Endothelial cell of umbilical vein (primary cell): Measurements from ENCODE around the gene FKBP8. TPM values are rescaled to one million over a fixed set of nuclear protein-coding genes. Genes with fewer than 3 reads are reported as not detected.

Experiments
- BruUV-seq: library from RNA; stranded (reverse); fragments of 400-500 nt; replicated peaks from 2 replicates; lab custom pipeline; 2021; lab: Mats Ljungman, UMichigan
- CTCF ChIA-PET: fragments of 300-600, 350-600 bp; sonication (Branson Sonifier 250); formaldehyde crosslinking; loops from one replicate; lab custom pipeline; 2021; ENCODE audit warnings: antibody characterized with exemption, inconsistent platforms; lab: Charles Lee
- POLR2A ChIA-PET: fragments of 300-600, 350-600 bp; sonication (Branson Sonifier 250); formaldehyde crosslinking; loops from one replicate; lab custom pipeline; 2021; ENCODE audit warnings: antibody characterized with exemption, inconsistent platforms; lab: Charles Lee
- DNase-seq: peaks from one replicate; pipeline ENCODE4 v3.0.0-alpha.2; 2011; ENCODE audit warnings: low read depth, low spot score
- FAIRE-seq: peaks from 2 replicates; lab custom pipeline; 2011; peaks lifted over from hg19 to GRCh38; lab: Jason Lieb, UNC
- H2AFZ ChIP-seq: 2 replicates; pipeline ENCODE4 v1.6.0; 2012; ENCODE audit warnings: low read depth, low read length, control low read depth, inconsistent platforms
- H3K27ac ChIP-seq: 2 replicates; pipeline ENCODE4 v1.5.1; 2011; ENCODE audit warnings: low read depth, mild to moderate bottlenecking, control low read depth, low read length, moderate library complexity; ENCODE audit not compliant: insufficient read depth
- H3K27me3 ChIP-seq, 2 experiments: 2 replicates each; pipeline versions ENCODE4 v1.6.0 to v1.6.1; 2011; ENCODE audit warnings: low read length in 2 of 2, mixed read lengths in 1 of 2; ENCODE audit not compliant: control insufficient read depth in 2 of 2, insufficient read depth in 2 of 2
- H3K36me3 ChIP-seq, 2 experiments: 2 replicates in 1 of 2; 3 replicates in 1 of 2; pipeline ENCODE4 v1.5.1; 2011; ENCODE audit warnings: low read length in 2 of 2, mild to moderate bottlenecking in 1 of 2, moderate library complexity in 1 of 2; ENCODE audit not compliant: control insufficient read depth in 2 of 2, insufficient read depth in 2 of 2; ENCODE audit errors: extremely low read depth in 1 of 2
- H3K4me1 ChIP-seq: 3 replicates; pipeline ENCODE4 v1.5.1; 2011; ENCODE audit warnings: mild to moderate bottlenecking, low read length; ENCODE audit not compliant: control insufficient read depth, insufficient read depth; ENCODE audit errors: extremely low read depth
- H3K4me2 ChIP-seq: 2 replicates; pipeline ENCODE4 v1.6.1; 2011; ENCODE audit warnings: low read length, control low read depth, mixed read lengths; ENCODE audit not compliant: insufficient read depth
- H3K4me3 ChIP-seq, 3 experiments: fragments of 200-600 bp in 1 of 3; sonication (generic), shearing (Covaris generic) in 1 of 3; replicated peaks in 1 of 3; 2 replicates each; pipeline ENCODE4 v1.5.1; 2011 to 2016; ENCODE audit warnings: control low read depth in 3 of 3, low read length in 3 of 3, mild to moderate bottlenecking in 2 of 3, inconsistent platforms in 1 of 3, low read depth in 1 of 3, moderate library complexity in 1 of 3; ENCODE audit not compliant: insufficient read depth in 1 of 3
- H3K79me2 ChIP-seq: 2 replicates; pipeline ENCODE4 v1.6.0; 2012; ENCODE audit warnings: low read length, inconsistent platforms; ENCODE audit not compliant: control insufficient read depth, insufficient read depth
- H3K9ac ChIP-seq: replicated peaks from 2 replicates; pipeline ENCODE3; 2011; ENCODE audit warnings: low read length, control low read depth; ENCODE audit not compliant: insufficient read depth; ENCODE audit errors: extremely low read depth
- H3K9me1 ChIP-seq: replicated peaks from 3 replicates; pipeline ENCODE4 v1.6.0; 2011; ENCODE audit warnings: mild to moderate bottlenecking, low read length; ENCODE audit not compliant: control insufficient read depth, insufficient read depth; ENCODE audit errors: extremely low read depth
- H3K9me3 ChIP-seq: replicated peaks from 2 replicates; pipeline ENCODE4 v1.5.1; 2012; ENCODE audit warnings: low read length, inconsistent platforms; ENCODE audit not compliant: control insufficient read depth, insufficient read depth
- H4K20me1 ChIP-seq: replicated peaks from 2 replicates; pipeline ENCODE3; 2011; ENCODE audit warnings: mild to moderate bottlenecking, low read length; ENCODE audit not compliant: control insufficient read depth, insufficient read depth; ENCODE audit errors: extremely low read depth
- EZH2 ChIP-seq: IDR thresholded peaks from 2 replicates; pipeline ENCODE4 v1.6.1; 2012; ENCODE audit warnings: borderline replicate concordance, low read depth, mild to moderate bottlenecking, moderate library complexity, low read length, inconsistent platforms; ENCODE audit not compliant: severe bottlenecking
- FOS ChIP-seq: IDR thresholded peaks from 2 replicates; pipeline ENCODE4 v1.6.1; 2011; ENCODE audit warnings: mild to moderate bottlenecking, low read length, moderate library complexity, borderline replicate concordance; ENCODE audit not compliant: insufficient read depth
- GATA2 ChIP-seq: IDR thresholded peaks from 2 replicates; pipeline ENCODE4 v1.7.0; 2011; ENCODE audit warnings: low read depth, mild to moderate bottlenecking, moderate library complexity, mixed read lengths, low read length; ENCODE audit not compliant: insufficient read length, insufficient read depth
- JUN ChIP-seq: IDR thresholded peaks from 2 replicates; pipeline ENCODE4 v1.6.1; 2011; ENCODE audit warnings: borderline replicate concordance, low read depth; ENCODE audit not compliant: insufficient read length, insufficient read depth
- MAX ChIP-seq: IDR thresholded peaks from 2 replicates; pipeline ENCODE4 v1.6.1; 2011; ENCODE audit not compliant: insufficient read depth, insufficient read length
- MYC ChIP-seq: IDR thresholded peaks from one replicate; pipeline ENCODE4 v1.6.1; 2011; ENCODE audit warnings: mild to moderate bottlenecking, low read depth, low read length
- POLR2A ChIP-seq: IDR thresholded peaks from 2 replicates; pipeline ENCODE4 v1.6.1; 2012; ENCODE audit warnings: low read depth, mild to moderate bottlenecking, control low read depth, low read length
- POLR2AphosphoS5 ChIP-seq: IDR thresholded peaks from 2 replicates; pipeline ENCODE4 v1.6.1; 2012; ENCODE audit warnings: low read depth, mild to moderate bottlenecking, control low read depth, low read length, moderate library complexity; ENCODE audit not compliant: insufficient read depth
- dilution Hi-C: fragments of 300-500 bp; cut with MboI; formaldehyde crosslinking; loops from one replicate; pipeline ENCODE4 v1.15.0; 2019; ENCODE audit warnings: low sequenced_read_pairs; ENCODE audit not compliant: extremely low pct_ligation_motif_present
- intact Hi-C: fragments of 100-400 bp; cut with micrococcal nuclease; formaldehyde crosslinking; loops from one replicate; pipeline ENCODE4 v1.10.0; 2022
- polyA plus RNA-seq, 4 experiments: library from polyadenylated mRNA; depleted of rRNA in 3 of 4; stranded (reverse) in 3 of 4; unstranded in 1 of 4; fragments of >200 nt; gene quantifications; 2 replicates each; pipeline versions ENCODE4 v1.2.1 to v1.2.3, GENCODE V29; 2011 to 2012; ENCODE audit warnings: missing spikeins in 1 of 4
- total RNA-seq: library from RNA; stranded (reverse); gene quantifications from 2 replicates; pipeline ENCODE4 v1.2.3, GENCODE V29; 2021
- TF ChIP-seq, protein P1 (sequence below), 2 donors: IDR thresholded peaks; 1 replicate in 1 of 2; 2 replicates in 1 of 2; pipeline ENCODE4 v1.5.1; 2011; ENCODE audit warnings: low read length in 2 of 2, mild to moderate bottlenecking in 2 of 2, moderate library complexity in 2 of 2, control low read depth in 1 of 2, inconsistent platforms in 1 of 2, low read depth in 1 of 2; ENCODE audit not compliant: insufficient read depth in 1 of 2; ENCODE audit errors: extremely low read depth in 1 of 2

Gene FKBP8
- total and polyA plus RNA-seq, 2 donors (not counting 3 experiments of a cell fraction or from before 2014, with no cell fraction given) = 150 to 173 TPM

- FAIRE-seq (peak; percentile 18), DNase-seq (peak; percentile 31)
- Histone ChIP-seq H3K4me1 (peaks cover 14% of the 10 kb centered on the region), H2AFZ (no peak overlapping the region), H3K27me3 (no peaks in the 10 kb centered on the region), H3K4me3 (no peak overlapping the region), H3K9ac (no peak overlapping the region), H4K20me1 (no peaks in the 10 kb centered on the region), H3K27ac (no peak overlapping the region), H3K9me3 (no peaks in the 10 kb centered on the region), H3K36me3 (no peaks in the 10 kb centered on the region), H3K4me2 (no peak overlapping the region), H3K79me2 (peaks cover 77% of the 10 kb centered on the region), H3K9me1 (no peaks in the 10 kb centered on the region)
- TF ChIP-seq POLR2A = no peak
- TF ChIP-seq GATA2 = no peak
- TF ChIP-seq POLR2AphosphoS5 = no peak
- TF ChIP-seq, protein P1, sequence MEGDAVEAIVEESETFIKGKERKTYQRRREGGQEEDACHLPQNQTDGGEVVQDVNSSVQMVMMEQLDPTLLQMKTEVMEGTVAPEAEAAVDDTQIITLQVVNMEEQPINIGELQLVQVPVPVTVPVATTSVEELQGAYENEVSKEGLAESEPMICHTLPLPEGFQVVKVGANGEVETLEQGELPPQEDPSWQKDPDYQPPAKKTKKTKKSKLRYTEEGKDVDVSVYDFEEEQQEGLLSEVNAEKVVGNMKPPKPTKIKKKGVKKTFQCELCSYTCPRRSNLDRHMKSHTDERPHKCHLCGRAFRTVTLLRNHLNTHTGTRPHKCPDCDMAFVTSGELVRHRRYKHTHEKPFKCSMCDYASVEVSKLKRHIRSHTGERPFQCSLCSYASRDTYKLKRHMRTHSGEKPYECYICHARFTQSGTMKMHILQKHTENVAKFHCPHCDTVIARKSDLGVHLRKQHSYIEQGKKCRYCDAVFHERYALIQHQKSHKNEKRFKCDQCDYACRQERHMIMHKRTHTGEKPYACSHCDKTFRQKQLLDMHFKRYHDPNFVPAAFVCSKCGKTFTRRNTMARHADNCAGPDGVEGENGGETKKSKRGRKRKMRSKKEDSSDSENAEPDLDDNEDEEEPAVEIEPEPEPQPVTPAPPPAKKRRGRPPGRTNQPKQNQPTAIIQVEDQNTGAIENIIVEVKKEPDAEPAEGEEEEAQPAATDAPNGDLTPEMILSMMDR (IDR thresholded peaks at IDR 0.05; ENCODE audit: extremely low read depth in 1 of 2, insufficient read depth in 1 of 2, low read depth in 1 of 2, low read length in 2 of 2) = no peak
- no peak for TF ChIP-seq EZH2
- TF ChIP-seq MAX = no peak
- no peak for TF ChIP-seq JUN
- TF ChIP-seq FOS = no peak
- no peak for TF ChIP-seq MYC
- CTCF ChIA-PET = interaction anchor here (1.5 to 3.3 kb wide), 8 partner anchors 10 to 339 kb away, joined by 3 to 16 read pairs (median 6); no protein-coding TSS in a partner anchor
- POLR2A ChIA-PET = interaction anchor here (1.4 kb wide), 1 partner anchor 13 kb away, joined by 3 read pairs; no protein-coding TSS in a partner anchor
- dilution Hi-C loops = no loop called here
- intact Hi-C loops = no loop called here
- no TSS peak for BruUV-seq
Observed at GRCh38 chr19:18507727-18508440, 35.5 kb downstream of the FKBP8 start.
